Measurements from ENCODE around the gene SYS1.

DNA sequence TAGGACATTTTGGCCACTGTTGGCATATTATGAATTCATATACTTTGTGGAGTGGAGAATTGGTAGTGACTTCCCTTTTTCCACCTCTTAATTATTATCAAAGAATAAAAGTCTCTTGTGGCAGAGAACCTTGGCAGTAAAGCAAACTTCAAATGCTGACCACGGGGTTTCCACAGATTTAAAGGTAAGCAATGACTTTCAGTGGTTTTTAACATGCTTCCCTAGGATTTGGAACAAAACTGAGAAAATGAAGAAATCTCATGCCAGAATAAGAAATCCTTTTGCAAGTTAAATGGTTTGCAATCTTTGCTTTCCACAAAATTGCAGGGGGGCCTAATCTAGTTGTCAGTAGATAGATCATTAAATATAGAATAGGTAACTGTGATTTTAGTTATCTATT is 12.7 kb upstream of the SYS1 start:
- no peak for TF ChIP-seq CTCF (IDR thresholded peaks at IDR 0.05)
- no peak for TF ChIP-seq POLR2A (IDR thresholded peaks at IDR 0.05)

Data from heart left ventricle (tissue), 13 donors.